Coronary artery (tissue), 2 donors: ENCODE results near the gene EDRF1.

Experiments
- DNase-seq: peaks from one replicate; pipeline ENCODE4 v3.0.0-alpha.2; 2017; ENCODE audit warnings: low spot score
- H3K27ac ChIP-seq, 2 donors: fragments of 200-600 bp; sonication (generic); one replicate each; pipeline ENCODE4 v1.5.1; 2016 to 2019
- H3K4me3 ChIP-seq: fragments of 200-600 bp; sonication (generic); 2 replicates; pipeline ENCODE4 v1.5.1; 2016; ENCODE audit warnings: mild to moderate bottlenecking, moderate library complexity
- CTCF ChIP-seq: fragments of 200-600 bp; sonication (generic); IDR thresholded peaks from one replicate; pipeline ENCODE4 v1.5.1; 2019; ENCODE audit warnings: antibody characterized with exemption

Gene EDRF1

GRCh38 chr10:125766511-125766910, 47.0 kb downstream of the EDRF1 start:
- H3K4me3 ChIP-seq: no peak overlapping the region
- no peak for TF ChIP-seq CTCF
- DNase-seq: no peak
- H3K27ac ChIP-seq: no peak overlapping the region

GRCh38 chr10:125768219-125768855, 48.8 kb downstream of the EDRF1 start:
- TF ChIP-seq CTCF: no peak
- no peak overlapping the region for H3K4me3 ChIP-seq
- H3K27ac ChIP-seq: peak overlapping the region; percentile 5 to 34
- DNase-seq: no peak

- Histone ChIP-seq H3K4me3 (no peak overlapping the region), H3K27ac (peak overlapping the region; percentile 5 to 34)
- no peak for TF ChIP-seq CTCF
- no peak for DNase-seq
Observed at GRCh38 chr10:125769175-125769574, 49.7 kb downstream of the EDRF1 start.

- no peak for TF ChIP-seq CTCF
- DNase-seq: no peak
- Histone ChIP-seq H3K4me3 (no peak overlapping the region), H3K27ac (no peak overlapping the region)
Observed at GRCh38 chr10:125770844-125771243, 51.3 kb downstream of the EDRF1 start.

GRCh38 chr10:125772112-125772863, 52.8 kb downstream of the EDRF1 start:
- DNase-seq: no peak
- TF ChIP-seq CTCF: no peak
- Histone ChIP-seq H3K27ac (no peak overlapping the region), H3K4me3 (no peak overlapping the region)

GRCh38 chr10:125772864-125773180, 53.3 kb downstream of the EDRF1 start:
- Histone ChIP-seq H3K4me3 (no peak overlapping the region), H3K27ac (no peak overlapping the region)
- no peak for TF ChIP-seq CTCF
- DNase-seq: no peak
